Measurements from ENCODE around the gene TAAR9.

The TAAR9 gene

GRCh38 chr6:132504757-132505156 is 33.3 kb upstream of the TAAR9 start:
- H3K9me3 ChIP-seq (ENCODE audit: control insufficient read depth, low read length) = no peaks in the 10 kb centered on the region
- no peaks in the 10 kb centered on the region for H3K27me3 ChIP-seq (replicated peaks; ENCODE audit: control insufficient read depth, insufficient read depth, low read length)
- H3K36me3 ChIP-seq (ENCODE audit: control insufficient read depth, insufficient read depth, low read length, severe bottlenecking) = peaks cover 60% of the 10 kb centered on the region
- DNase-seq (ENCODE audit: low read depth) = no peak
- no peak overlapping the region for H3K4me3 ChIP-seq (ENCODE audit: low read length)
- H3K4me1 ChIP-seq (ENCODE audit: control insufficient read depth, insufficient read depth, low read length) = peaks cover 18% of the 10 kb centered on the region
- no peak overlapping the region for H3K9ac ChIP-seq (ENCODE audit: low read length)

DNA sequence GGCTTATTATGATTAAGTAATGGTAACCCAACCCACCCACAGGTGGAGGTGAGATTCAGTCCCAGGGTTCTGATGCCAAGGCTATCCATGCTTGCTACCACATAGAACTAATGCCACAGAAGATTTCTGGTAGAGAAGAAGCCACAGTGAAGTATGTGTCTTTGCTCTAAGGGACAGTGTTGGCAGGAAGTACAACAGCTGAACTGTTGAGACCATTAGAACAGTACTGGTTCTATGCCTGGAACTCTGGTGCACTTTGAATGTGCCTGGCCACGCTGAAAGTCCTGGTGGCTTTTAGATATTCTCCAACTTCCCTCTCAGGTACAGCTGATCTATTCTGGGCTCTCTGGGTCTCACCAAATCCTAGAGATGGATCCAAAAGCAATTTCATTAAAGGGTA is 32.9 kb upstream of the TAAR9 start:
- peaks cover 57% of the 10 kb centered on the region for H3K36me3 ChIP-seq (ENCODE audit: control insufficient read depth, insufficient read depth, low read length, severe bottlenecking)
- DNase-seq (ENCODE audit: low read depth) = no peak
- no peaks in the 10 kb centered on the region for H3K9me3 ChIP-seq (ENCODE audit: control insufficient read depth, low read length)
- H3K27me3 ChIP-seq (replicated peaks; ENCODE audit: control insufficient read depth, insufficient read depth, low read length) = no peaks in the 10 kb centered on the region
- H3K9ac ChIP-seq (ENCODE audit: low read length) = no peak overlapping the region
- H3K4me3 ChIP-seq (ENCODE audit: low read length) = no peak overlapping the region
- peaks cover 14% of the 10 kb centered on the region for H3K4me1 ChIP-seq (ENCODE audit: control insufficient read depth, insufficient read depth, low read length)

- Histone ChIP-seq H3K9ac (ENCODE audit: low read length) (no peak overlapping the region), H3K4me3 (ENCODE audit: low read length) (no peak overlapping the region), H3K4me1 (ENCODE audit: control insufficient read depth, insufficient read depth, low read length) (peaks cover 24% of the 10 kb centered on the region)
Observed at GRCh38 chr6:132506461-132506860, 31.6 kb upstream of the TAAR9 start.

GRCh38 chr6:132506869-132507808 is 30.9 kb upstream of the TAAR9 start:
- H3K4me3 ChIP-seq (ENCODE audit: low read length) = no peak overlapping the region
- no peak for DNase-seq (ENCODE audit: low read depth)
- H3K27me3 ChIP-seq (replicated peaks; ENCODE audit: control insufficient read depth, insufficient read depth, low read length) = no peaks in the 10 kb centered on the region
- peaks cover 25% of the 10 kb centered on the region for H3K4me1 ChIP-seq (ENCODE audit: control insufficient read depth, insufficient read depth, low read length)
- H3K9ac ChIP-seq (ENCODE audit: low read length) = no peak overlapping the region
- H3K36me3 ChIP-seq (ENCODE audit: control insufficient read depth, insufficient read depth, low read length, severe bottlenecking) = peaks cover 38% of the 10 kb centered on the region
- H3K9me3 ChIP-seq (ENCODE audit: control insufficient read depth, low read length) = no peaks in the 10 kb centered on the region

More at GRCh38 chr6:132506461-132506860, 31.6 kb upstream of the TAAR9 start:
- H3K36me3 ChIP-seq (ENCODE audit: control insufficient read depth, insufficient read depth, low read length, severe bottlenecking) = peaks cover 44% of the 10 kb centered on the region
- no peaks in the 10 kb centered on the region for H3K27me3 ChIP-seq (replicated peaks; ENCODE audit: control insufficient read depth, insufficient read depth, low read length)
- no peak for DNase-seq (ENCODE audit: low read depth)
- H3K9me3 ChIP-seq (ENCODE audit: control insufficient read depth, low read length) = no peaks in the 10 kb centered on the region

GRCh38 chr6:132511210-132511830 is 26.8 kb upstream of the TAAR9 start:
- H3K36me3 ChIP-seq (ENCODE audit: control insufficient read depth, insufficient read depth, low read length, severe bottlenecking) = peaks cover 16% of the 10 kb centered on the region
- peak; percentile 45 for DNase-seq (ENCODE audit: low read depth)
- H3K4me3 ChIP-seq (ENCODE audit: low read length) = peak overlapping the region; percentile 96
- H3K4me1 ChIP-seq (ENCODE audit: control insufficient read depth, insufficient read depth, low read length) = peaks cover 40% of the 10 kb centered on the region
- no peaks in the 10 kb centered on the region for H3K9me3 ChIP-seq (ENCODE audit: control insufficient read depth, low read length)
- H3K27me3 ChIP-seq (replicated peaks; ENCODE audit: control insufficient read depth, insufficient read depth, low read length) = no peaks in the 10 kb centered on the region
- peak overlapping the region; percentile 94 for H3K9ac ChIP-seq (ENCODE audit: low read length)

DNA sequence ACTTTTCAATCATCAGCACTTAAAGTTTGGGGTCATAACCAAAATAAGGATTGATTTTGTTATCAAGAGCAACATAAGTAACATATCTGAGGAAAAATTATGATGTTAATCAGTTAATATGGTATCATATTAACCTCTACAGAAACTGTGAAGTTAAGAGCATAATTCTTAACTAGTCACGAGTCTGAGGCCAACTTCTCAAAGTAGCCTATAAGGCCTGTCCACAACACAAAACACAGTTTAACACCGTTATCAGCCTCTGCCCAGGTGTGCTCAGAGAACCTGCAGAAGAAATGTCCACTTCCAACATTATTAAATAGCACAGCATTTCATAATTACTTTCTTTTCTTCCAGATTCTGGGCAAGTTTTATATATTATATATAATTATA is 26.3 kb upstream of the TAAR9 start:
- H3K36me3 ChIP-seq (ENCODE audit: control insufficient read depth, insufficient read depth, low read length, severe bottlenecking) = peaks cover 16% of the 10 kb centered on the region
- peaks cover 40% of the 10 kb centered on the region for H3K4me1 ChIP-seq (ENCODE audit: control insufficient read depth, insufficient read depth, low read length)
- no peaks in the 10 kb centered on the region for H3K27me3 ChIP-seq (replicated peaks; ENCODE audit: control insufficient read depth, insufficient read depth, low read length)
- H3K4me3 ChIP-seq (ENCODE audit: low read length) = peak overlapping the region; percentile 96
- DNase-seq (ENCODE audit: low read depth) = no peak
- peak overlapping the region; percentile 94 for H3K9ac ChIP-seq (ENCODE audit: low read length)
- no peaks in the 10 kb centered on the region for H3K9me3 ChIP-seq (ENCODE audit: control insufficient read depth, low read length)

- H3K4me1 ChIP-seq (ENCODE audit: control insufficient read depth, insufficient read depth, low read length) = peaks cover 40% of the 10 kb centered on the region
- H3K27me3 ChIP-seq (replicated peaks; ENCODE audit: control insufficient read depth, insufficient read depth, low read length) = no peaks in the 10 kb centered on the region
- H3K9ac ChIP-seq (ENCODE audit: low read length) = peak overlapping the region; percentile 94
- DNase-seq (ENCODE audit: low read depth) = no peak
- H3K4me3 ChIP-seq (ENCODE audit: low read length) = peak overlapping the region; percentile 96
- H3K36me3 ChIP-seq (ENCODE audit: control insufficient read depth, insufficient read depth, low read length, severe bottlenecking) = peaks cover 13% of the 10 kb centered on the region
- H3K9me3 ChIP-seq (ENCODE audit: control insufficient read depth, low read length) = no peaks in the 10 kb centered on the region
Observed at GRCh38 chr6:132512342-132512637, 25.8 kb upstream of the TAAR9 start.

GRCh38 chr6:132512638-132513632 is 25.1 kb upstream of the TAAR9 start, which contains the start of gene STX7:
TSS of gene STX7 (minus strand) at chr6:132513116. CDS start at chr6:132503530, 9,586 bp downstream.
- H3K36me3 ChIP-seq (ENCODE audit: control insufficient read depth, insufficient read depth, low read length, severe bottlenecking) = peaks cover 9% of the 10 kb centered on the region
- H3K27me3 ChIP-seq (replicated peaks; ENCODE audit: control insufficient read depth, insufficient read depth, low read length) = no peaks in the 10 kb centered on the region
- H3K9ac ChIP-seq (ENCODE audit: low read length) = peak within 1 kb of the TSS; percentile 94
- peak; percentile 95 for DNase-seq (ENCODE audit: low read depth)
- no peaks in the 10 kb centered on the region for H3K9me3 ChIP-seq (ENCODE audit: control insufficient read depth, low read length)
- H3K4me3 ChIP-seq (ENCODE audit: low read length) = peak within 1 kb of the TSS; percentile 96
- peaks cover 40% of the 10 kb centered on the region for H3K4me1 ChIP-seq (ENCODE audit: control insufficient read depth, insufficient read depth, low read length)

- H3K27me3 ChIP-seq (replicated peaks; ENCODE audit: control insufficient read depth, insufficient read depth, low read length) = no peaks in the 10 kb centered on the region
- no peaks in the 10 kb centered on the region for H3K9me3 ChIP-seq (ENCODE audit: control insufficient read depth, low read length)
- peak; percentile 77 for DNase-seq (ENCODE audit: low read depth)
- H3K36me3 ChIP-seq (ENCODE audit: control insufficient read depth, insufficient read depth, low read length, severe bottlenecking) = no peaks in the 10 kb centered on the region
- peak overlapping the region; percentile 96 for H3K4me3 ChIP-seq (ENCODE audit: low read length)
- peak overlapping the region; percentile 94 for H3K9ac ChIP-seq (ENCODE audit: low read length)
- peaks cover 40% of the 10 kb centered on the region for H3K4me1 ChIP-seq (ENCODE audit: control insufficient read depth, insufficient read depth, low read length)
Observed at GRCh38 chr6:132513831-132514545, 24.1 kb upstream of the TAAR9 start.

DNA sequence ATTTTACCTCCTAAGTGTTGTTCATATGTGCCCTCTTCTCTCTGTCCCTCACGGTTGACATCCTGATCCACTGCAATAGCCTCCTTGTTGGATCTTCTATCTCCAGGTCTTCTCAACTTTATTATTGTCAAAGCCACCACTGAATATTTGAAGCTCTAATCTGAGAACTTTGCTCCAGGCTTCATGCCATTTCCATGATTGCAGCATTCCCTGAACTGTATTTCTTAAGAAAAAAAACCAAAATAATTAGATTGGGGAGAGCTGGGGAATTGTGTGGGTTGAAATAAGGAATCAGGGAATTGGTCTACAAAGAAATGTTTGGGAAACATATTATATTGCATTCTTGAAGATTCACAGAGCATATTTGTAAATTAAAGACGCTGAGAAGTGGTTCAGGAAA is 22.7 kb upstream of the TAAR9 start:
- peak; percentile 68 for DNase-seq (ENCODE audit: low read depth)
- Histone ChIP-seq H3K9ac (ENCODE audit: low read length) (no peak overlapping the region), H3K4me1 (ENCODE audit: control insufficient read depth, insufficient read depth, low read length) (peaks cover 37% of the 10 kb centered on the region), H3K27me3 (replicated peaks; ENCODE audit: control insufficient read depth, insufficient read depth, low read length) (no peaks in the 10 kb centered on the region), H3K4me3 (ENCODE audit: low read length) (no peak overlapping the region), H3K36me3 (ENCODE audit: control insufficient read depth, insufficient read depth, low read length, severe bottlenecking) (no peaks in the 10 kb centered on the region), H3K9me3 (ENCODE audit: control insufficient read depth, low read length) (no peaks in the 10 kb centered on the region)

Measured in adipocyte (in vitro differentiated cells).